HG03045 (cell line): ENCODE measurements around the gene AFG1L.
"Not testable (repeated sequence)": the region's sequence is repeated elsewhere in the genome, so short reads cannot be mapped to it uniquely, and the experiment has no call there.

Source experiments
- ATAC-seq: cut with Tn5 transposase; IDR thresholded peaks from one replicate; pipeline ENCODE4 v1.9.1; 2021; ENCODE audit warnings: mild to moderate bottlenecking, moderate library complexity; ENCODE audit not compliant: unreplicated experiment

The AFG1L gene

GRCh38 chr6:108449717-108450116, 154.9 kb downstream of the AFG1L start:
- ATAC-seq = not testable (repeated sequence)

- ATAC-seq = no peak
These were observed 157.0 kb downstream of the AFG1L start for GRCh38 chr6:108451816-108452215.

GRCh38 chr6:108452711-108453195, 157.9 kb downstream of the AFG1L start:
- ATAC-seq = no peak

- no peak for ATAC-seq
These were observed 158.8 kb downstream of the AFG1L start for GRCh38 chr6:108453601-108454185.

- ATAC-seq = no peak
These were observed 159.5 kb downstream of the AFG1L start for GRCh38 chr6:108454356-108454755.

GRCh38 chr6:108455688-108456087, 160.8 kb downstream of the AFG1L start:
- ATAC-seq = no peak

- ATAC-seq = no peak
These were observed 168.9 kb downstream of the AFG1L start for GRCh38 chr6:108463784-108464183.

GRCh38 chr6:108464418-108465097, 169.7 kb downstream of the AFG1L start:
- ATAC-seq = no peak

GRCh38 chr6:108465098-108465495, 170.2 kb downstream of the AFG1L start:
- no peak for ATAC-seq

- no peak for ATAC-seq
These were observed 173.5 kb downstream of the AFG1L start for GRCh38 chr6:108468346-108468745.

GRCh38 chr6:108469316-108469715, 174.5 kb downstream of the AFG1L start:
- no peak for ATAC-seq

GRCh38 chr6:108473197-108473596, 178.3 kb downstream of the AFG1L start:
- no peak for ATAC-seq

- ATAC-seq = no peak
These were observed 181.5 kb downstream of the AFG1L start for GRCh38 chr6:108476376-108476775.

GRCh38 chr6:108476847-108477430, 182.1 kb downstream of the AFG1L start:
- ATAC-seq = no peak

GRCh38 chr6:108482559-108482958, 187.7 kb downstream of the AFG1L start:
- no peak for ATAC-seq

- ATAC-seq = no peak
These were observed 189.2 kb downstream of the AFG1L start for GRCh38 chr6:108484016-108484415.

GRCh38 chr6:108489699-108490098, 194.8 kb downstream of the AFG1L start:
- no peak for ATAC-seq

- no peak for ATAC-seq
These were observed 197.4 kb downstream of the AFG1L start for GRCh38 chr6:108492131-108492766.

GRCh38 chr6:108494434-108494833, 199.6 kb downstream of the AFG1L start:
- no peak for ATAC-seq

GRCh38 chr6:108497883-108498282, 203.0 kb downstream of the AFG1L start:
- no peak for ATAC-seq

- ATAC-seq = no peak
These were observed 206.7 kb downstream of the AFG1L start for GRCh38 chr6:108501559-108501958.

GRCh38 chr6:108502832-108503231, 208.0 kb downstream of the AFG1L start:
- no peak for ATAC-seq
